H9 (cell line): Measurements from ENCODE around the gene RNU4-1. TPM values are rescaled to one million over a fixed set of nuclear protein-coding genes. Genes with fewer than 3 reads are reported as not detected.

Experiments
- DNase-seq: peaks from one replicate; pipeline ENCODE4 v3.0.0-alpha.2; 2017
- H2AFZ ChIP-seq: one replicate; pipeline ENCODE4 v1.6.1; 2013; ENCODE audit warnings: mild to moderate bottlenecking, low read length, control low read depth, moderate library complexity
- H2AK5ac ChIP-seq: 2 replicates; pipeline ENCODE4 v1.6.1; 2013; ENCODE audit warnings: low read length, control low read depth, mixed read lengths; ENCODE audit not compliant: insufficient read length
- H2BK120ac ChIP-seq: one replicate; pipeline ENCODE4 v1.6.1; 2013; ENCODE audit warnings: low read depth, mild to moderate bottlenecking, low read length, control low read depth, inconsistent platforms; ENCODE audit not compliant: poor library complexity, severe bottlenecking
- H2BK12ac ChIP-seq: 2 replicates; pipeline ENCODE4 v1.6.1; 2013; ENCODE audit warnings: low read length, control low read depth, mixed read lengths, low read depth; ENCODE audit not compliant: insufficient read length
- H2BK15ac ChIP-seq: 2 replicates; pipeline ENCODE4 v1.6.1; 2013; ENCODE audit warnings: low read depth, low read length, control low read depth
- H2BK20ac ChIP-seq: one replicate; pipeline ENCODE4 v1.6.1; 2013; ENCODE audit warnings: low read depth, mild to moderate bottlenecking, low read length, control low read depth, inconsistent platforms; ENCODE audit not compliant: poor library complexity, severe bottlenecking
- H2BK5ac ChIP-seq: 2 replicates; pipeline ENCODE4 v1.6.1; 2013; ENCODE audit warnings: low read length, control low read depth, mixed read lengths; ENCODE audit not compliant: insufficient read length
- H3K14ac ChIP-seq: 2 replicates; pipeline ENCODE4 v1.6.1; 2013; ENCODE audit warnings: low read length, control low read depth; ENCODE audit not compliant: insufficient read depth
- H3K18ac ChIP-seq: 2 replicates; pipeline ENCODE4 v1.6.1; 2013; ENCODE audit warnings: low read depth, mild to moderate bottlenecking, mixed read lengths, low read length, control low read depth; ENCODE audit not compliant: insufficient read length
- H3K23ac ChIP-seq: 2 replicates; pipeline ENCODE4 v1.6.1; 2013; ENCODE audit warnings: low read length, control low read depth, mixed read lengths, low read depth; ENCODE audit not compliant: insufficient read length
- H3K23me2 ChIP-seq: 2 replicates; pipeline ENCODE4 v1.6.1; 2013; ENCODE audit warnings: low read depth, mild to moderate bottlenecking, mixed read lengths, low read length, control low read depth; ENCODE audit not compliant: insufficient read length, poor library complexity, severe bottlenecking
- H3K27ac ChIP-seq: 2 replicates; pipeline ENCODE4 v1.5.1; 2013; ENCODE audit warnings: low read length, control low read depth, mixed read lengths, low read depth; ENCODE audit not compliant: insufficient read length
- H3K27me3 ChIP-seq: 2 replicates; pipeline ENCODE4 v1.6.1; 2013; ENCODE audit warnings: low read length, control low read depth, inconsistent platforms; ENCODE audit not compliant: insufficient read depth
- H3K4ac ChIP-seq: 2 replicates; pipeline ENCODE4 v1.6.1; 2013; ENCODE audit warnings: low read depth, mild to moderate bottlenecking, control low read depth, inconsistent platforms, low read length, moderate library complexity
- H3K4me1 ChIP-seq: 2 replicates; pipeline ENCODE4 v1.6.1; 2013; ENCODE audit warnings: low read length, control low read depth, inconsistent platforms; ENCODE audit not compliant: insufficient read depth
- H3K4me2 ChIP-seq: 2 replicates; pipeline ENCODE4 v1.6.1; 2013; ENCODE audit warnings: low read length, control low read depth, mixed read lengths; ENCODE audit not compliant: insufficient read length, insufficient read depth
- H3K56ac ChIP-seq: 2 replicates; pipeline ENCODE4 v1.6.1; 2013; ENCODE audit warnings: low read depth, mild to moderate bottlenecking, mixed read lengths, low read length, control low read depth; ENCODE audit not compliant: insufficient read length
- H3K79me1 ChIP-seq: 2 replicates; pipeline ENCODE4 v1.6.1; 2013; ENCODE audit warnings: low read depth, mild to moderate bottlenecking, moderate library complexity, low read length, control low read depth, inconsistent platforms; ENCODE audit not compliant: insufficient read depth, poor library complexity, severe bottlenecking
- H3K79me2 ChIP-seq: 2 replicates; pipeline ENCODE4 v1.6.1; 2013; ENCODE audit warnings: low read length, control low read depth, inconsistent platforms; ENCODE audit not compliant: insufficient read depth
- H3K9ac ChIP-seq: 2 replicates; pipeline ENCODE4 v1.6.1; 2013; ENCODE audit warnings: low read length, control low read depth, mixed read lengths; ENCODE audit not compliant: insufficient read length; ENCODE audit errors: extremely low read depth
- H3K9me3 ChIP-seq: one replicate; pipeline ENCODE4 v1.6.1; 2013; ENCODE audit warnings: low read depth, low read length, inconsistent platforms; ENCODE audit not compliant: control insufficient read depth
- H3T11ph ChIP-seq: one replicate; pipeline ENCODE4 v1.6.1; 2013; ENCODE audit warnings: mild to moderate bottlenecking, low read length, control low read depth, inconsistent platforms
- H4K20me1 ChIP-seq: one replicate; pipeline ENCODE4 v1.6.1; 2013; ENCODE audit not compliant: control insufficient read depth, insufficient read length, insufficient read depth
- H4K5ac ChIP-seq: 2 replicates; pipeline ENCODE4 v1.6.1; 2013; ENCODE audit warnings: low read depth, mild to moderate bottlenecking, mixed read lengths, low read length, control low read depth; ENCODE audit not compliant: insufficient read length
- H4K8ac ChIP-seq: replicated peaks from 2 replicates; pipeline ENCODE4 v1.6.1; 2013; ENCODE audit warnings: low read length, control low read depth, mixed read lengths, low read depth; ENCODE audit not compliant: insufficient read length
- H4K91ac ChIP-seq: 2 replicates; pipeline ENCODE4 v1.6.1; 2013; ENCODE audit warnings: low read depth, mild to moderate bottlenecking, moderate library complexity, mixed read lengths, low read length, control low read depth; ENCODE audit not compliant: insufficient read length
- H3K27ac Mint-ChIP-seq, 3 experiments: 2 replicates in 2 of 3; 3 replicates in 1 of 3; pipeline ENCODE4 v1.8.0; 2020 to 2021; ENCODE audit warnings: mixed read lengths in 3 of 3, mild to moderate bottlenecking in 1 of 3, moderate library complexity in 1 of 3
- H3K27me3 Mint-ChIP-seq: 2 replicates; pipeline ENCODE4 v1.8.0; 2021; ENCODE audit warnings: low read depth, mild to moderate bottlenecking, moderate library complexity, mixed read lengths
- H3K36me3 Mint-ChIP-seq, 3 experiments: 2 replicates in 2 of 3; 3 replicates in 1 of 3; pipeline ENCODE4 v1.8.0; 2020 to 2021; ENCODE audit warnings: low read depth in 3 of 3, mixed read lengths in 3 of 3; ENCODE audit not compliant: insufficient read depth in 1 of 3
- H3K4me1 Mint-ChIP-seq, 2 experiments: 2 replicates each; pipeline ENCODE4 v1.8.0; 2020; ENCODE audit warnings: mixed read lengths in 2 of 2
- H3K4me3 Mint-ChIP-seq, 2 experiments: 2 replicates in 1 of 2; 3 replicates in 1 of 2; pipeline ENCODE4 v1.8.0; 2020 to 2021; ENCODE audit warnings: mild to moderate bottlenecking in 2 of 2, mixed read lengths in 2 of 2, moderate library complexity in 1 of 2
- H3K9me3 Mint-ChIP-seq, 2 experiments: 2 replicates in 1 of 2; 3 replicates in 1 of 2; pipeline ENCODE4 v1.8.0; 2020; ENCODE audit warnings: mild to moderate bottlenecking in 2 of 2, mixed read lengths in 2 of 2, moderate library complexity in 1 of 2
- CTCF ChIP-seq: fragments of 200-600 bp; sonication (generic); conservative IDR thresholded peaks from 3 replicates; pipeline ENCODE4 v1.8.0; 2021; ENCODE audit warnings: antibody characterized with exemption, mild to moderate bottlenecking
- WGBS: extraction: QIAGEN DNeasy Blood & Tissue Kit; methylation state at CpG from one replicate; pipeline ENCODE4 v1.1.7; 2013; ENCODE audit warnings: missing lambda C conversion rate, low lambda C conversion rate, mixed read lengths; ENCODE audit not compliant: insufficient read length; ENCODE audit errors: extremely low coverage; 5-methylcytosine and 5-hydroxymethylcytosine counted together
- total RNA-seq: library from RNA; stranded (reverse); gene quantifications from 2 replicates; pipeline ENCODE4 v1.2.1, GENCODE V29; 2021

The RNU4-1 gene
- total RNA-seq, 1 experiment from 2014 or later = 3,262 TPM

GRCh38 chr12:120317224-120318105 lies 24.4 kb upstream of the RNU4-1 start:
- no peak overlapping the region for H2BK120ac ChIP-seq
- no peak overlapping the region for H2BK5ac ChIP-seq
- no peaks in the 10 kb centered on the region for H3K79me1 ChIP-seq
- Mint-ChIP-seq H3K27ac (peak overlapping the region; percentile 84 to 97 (median 97); a peak in 6 of 7 replicates), H3K4me1 (peaks cover 10 to 11% of the 10 kb centered on the region in 2 experiments), H3K36me3 (no peaks in the 10 kb centered on the region), H3K27me3 (peaks cover 12% of the 10 kb centered on the region), H3K4me3 (peak overlapping the region; percentile 74 to 86), H3K9me3 (no peaks in the 10 kb centered on the region)
- H3K14ac ChIP-seq = peak overlapping the region; percentile 4; the same call in 1 of the 2 replicates
- no peak overlapping the region for H4K91ac ChIP-seq
- no peak overlapping the region for H2BK20ac ChIP-seq
- H2AFZ ChIP-seq = no peak overlapping the region
- H4K8ac ChIP-seq = no peak overlapping the region
- no peak overlapping the region for H3K23ac ChIP-seq
- H3K27me3 ChIP-seq = no peaks in the 10 kb centered on the region
- H3K4ac ChIP-seq = no peak overlapping the region
- peak overlapping the region; percentile 30 for H3K9ac ChIP-seq
- no peaks in the 10 kb centered on the region for H3K4me1 ChIP-seq
- H4K20me1 ChIP-seq = no peaks in the 10 kb centered on the region
- no peak overlapping the region for H2BK12ac ChIP-seq
- DNase-seq = peak; percentile 100
- H3T11ph ChIP-seq = no peak overlapping the region
- H2AK5ac ChIP-seq = no peak overlapping the region
- H3K27ac ChIP-seq = no peak overlapping the region
- H3K18ac ChIP-seq = no peak overlapping the region
- no peak overlapping the region for H2BK15ac ChIP-seq
- no peak overlapping the region for H4K5ac ChIP-seq
- H3K79me2 ChIP-seq = no peaks in the 10 kb centered on the region
- H3K4me2 ChIP-seq = peak overlapping the region; percentile 66
- WGBS = no CpG with 5 or more reads among the region's 42 CpGs
- H3K9me3 ChIP-seq = no peaks in the 10 kb centered on the region
- H3K23me2 ChIP-seq = peaks cover 3% of the 10 kb centered on the region
- H3K56ac ChIP-seq = no peak overlapping the region
- TF ChIP-seq CTCF = peak; percentile 59
